ENCODE data around the gene NUMA1.

- TF ChIP-seq REST (IDR thresholded peaks at IDR 0.05; ENCODE audit: borderline replicate concordance) (no peak), CTCF (IDR thresholded peaks at IDR 0.05; ENCODE audit: poor library complexity, severe bottlenecking) (no peak), MXI1 (conservative IDR thresholded peaks at IDR 0.05; ENCODE audit: poor library complexity, severe bottlenecking) (no peak), EZH2 (IDR thresholded peaks at IDR 0.05; ENCODE audit: borderline replicate concordance, insufficient read depth, low read length, poor library complexity, severe bottlenecking) (no peak), POLR2AphosphoS5 (IDR thresholded peaks at IDR 0.05) (no peak)
Measured at GRCh38 chr11:72114570-72114969, 34.2 kb upstream of the NUMA1 start.
